A549 (cell line): ENCODE measurements around the gene RGS2. TPM values are rescaled to one million over a fixed set of nuclear protein-coding genes. Genes with fewer than 3 reads are reported as not detected.

Experiments
- ATAC-seq, 2 experiments: fragments of 200-7000 bp in 1 of 2; fragments of >200 bp in 1 of 2; cut with Nextera tagmentation in 1 of 2; cut with Tn5 transposase in 1 of 2; 3 replicates each; pipeline versions ENCODE4 v1.8.0 to v1.9.1; 2018 to 2020; ENCODE audit warnings: mild to moderate bottlenecking in 1 of 2, moderate library complexity in 1 of 2
- CTCF ChIA-PET: fragments of 300-600 bp; sonication (Branson Sonifier 250); formaldehyde crosslinking; extraction: SDS; loops from one replicate; lab custom pipeline; 2021; ENCODE audit warnings: antibody characterized with exemption, inconsistent platforms; lab: Yijun Ruan, JAX
- POLR2A ChIA-PET: fragments of 350-600 bp; formaldehyde crosslinking; extraction: SDS; loops from one replicate; lab custom pipeline; 2021; ENCODE audit warnings: antibody characterized with exemption, inconsistent platforms; lab: Yijun Ruan, JAX
- DNase-seq, 2 experiments: peaks; one replicate each; pipeline versions ENCODE4 v3.0.0 to v3.0.0-alpha.2; 2011 to 2016; ENCODE audit warnings: low read depth in 1 of 2, low spot score in 1 of 2
- FAIRE-seq: peaks from 2 replicates; lab custom pipeline; 2011; peaks lifted over from hg19 to GRCh38; lab: Jason Lieb, UNC
- H3K27ac ChIP-seq, 2 experiments: fragments of >200 bp; sonication (Bioruptor Twin); formaldehyde crosslinking; 3 replicates each; pipeline ENCODE4 v1.5.1; 2016 to 2017
- H3K4me1 ChIP-seq: fragments of >200 bp; sonication (Bioruptor Twin); formaldehyde crosslinking; 3 replicates; pipeline ENCODE4 v1.6.1; 2016
- H3K4me2 ChIP-seq: fragments of >200 bp; sonication (Bioruptor Twin); formaldehyde crosslinking; 3 replicates; pipeline ENCODE4 v1.6.1; 2016
- H3K4me3 ChIP-seq: fragments of >200 bp; sonication (Bioruptor Twin); formaldehyde crosslinking; 3 replicates; pipeline ENCODE4 v1.5.1; 2016
- H3K9me3 ChIP-seq: fragments of >200 bp; sonication (Bioruptor Twin); formaldehyde crosslinking; 3 replicates; pipeline ENCODE4 v1.6.1; 2016
- BHLHE40 ChIP-seq: IDR thresholded peaks from 2 replicates; pipeline ENCODE4 v1.6.1; 2012; ENCODE audit warnings: low read depth, low read length, inconsistent platforms
- CBX8 ChIP-seq: fragments of 200-600 bp; sonication (generic); IDR thresholded peaks from 2 replicates; pipeline ENCODE4 v1.6.1; 2016
- CHD2 ChIP-seq: fragments of 150-350 bp; IDR thresholded peaks from 2 replicates; pipeline ENCODE4 v1.6.1; 2014; ENCODE audit warnings: low read length; ENCODE audit not compliant: partially characterized antibody
- CHD4 ChIP-seq: fragments of 200-600 bp; sonication (generic); IDR thresholded peaks from 2 replicates; pipeline ENCODE4 v1.6.1; 2016; ENCODE audit warnings: antibody characterized with exemption, mild to moderate bottlenecking, borderline replicate concordance
- FOSB ChIP-seq: fragments of 250-450 bp; sonication (Bioruptor Pico); IDR thresholded peaks from 2 replicates; pipeline ENCODE4 v1.5.0; 2020; ENCODE audit warnings: mild to moderate bottlenecking, moderate library complexity
- FOSL2 ChIP-seq, 2 experiments: fragments of 450-650 bp in 1 of 2; fragments of >200 bp in 1 of 2; sonication (Bioruptor Twin) in 1 of 2; formaldehyde crosslinking; IDR thresholded peaks; 2 replicates each; pipeline versions ENCODE4 v1.5.0 to v1.6.1; 2016 to 2020; ENCODE audit warnings: mild to moderate bottlenecking in 1 of 2, moderate library complexity in 1 of 2
- HEYL ChIP-seq: fragments of 250-450 bp; sonication (Bioruptor Pico); IDR thresholded peaks from 2 replicates; pipeline ENCODE4 v1.8.0; 2021; ENCODE audit warnings: mild to moderate bottlenecking, moderate library complexity
- HOXA7 ChIP-seq: fragments of 250-450 bp; sonication (Bioruptor Pico); IDR thresholded peaks from 2 replicates; pipeline ENCODE4 v1.5.0; 2020; ENCODE audit warnings: mild to moderate bottlenecking, moderate library complexity
- JUN ChIP-seq, 2 experiments: fragments of >200 bp; sonication (Bioruptor Twin); formaldehyde crosslinking; IDR thresholded peaks; 2 replicates in 1 of 2; 3 replicates in 1 of 2; pipeline ENCODE4 v1.6.1; 2016 to 2017
- KDM1A ChIP-seq: fragments of 200-600 bp; sonication (generic); IDR thresholded peaks from 2 replicates; pipeline ENCODE4 v1.6.1; 2016; ENCODE audit warnings: low read depth, mild to moderate bottlenecking
- MAFK ChIP-seq: fragments of 450-650 bp; IDR thresholded peaks from 2 replicates; pipeline ENCODE4 v1.6.1; 2014; ENCODE audit not compliant: partially characterized antibody
- MAZ ChIP-seq: fragments of 150-350 bp; IDR thresholded peaks from 2 replicates; pipeline ENCODE4 v1.6.1; 2014; ENCODE audit warnings: antibody characterized with exemption, low read depth, low read length, borderline replicate concordance
- REST ChIP-seq: fragments of 200-600 bp; sonication (generic); IDR thresholded peaks from 2 replicates; pipeline ENCODE4 v1.6.1; 2016; ENCODE audit warnings: antibody characterized with exemption, mild to moderate bottlenecking, moderate library complexity
- RFX5 ChIP-seq: fragments of 450-650 bp; IDR thresholded peaks from 2 replicates; pipeline ENCODE4 v1.7.1; 2014; ENCODE audit warnings: antibody characterized with exemption, mild to moderate bottlenecking, moderate library complexity
- SMC3 ChIP-seq: fragments of >200 bp; sonication (Bioruptor Twin); formaldehyde crosslinking; IDR thresholded peaks from 3 replicates; pipeline ENCODE4 v1.6.1; 2018; ENCODE audit warnings: inconsistent platforms
- TFCP2L1 ChIP-seq: fragments of 250-450 bp; sonication (Bioruptor Pico); IDR thresholded peaks from 2 replicates; pipeline ENCODE4 v1.5.0; 2021; ENCODE audit warnings: mild to moderate bottlenecking
- ZFP36 ChIP-seq: fragments of 450-650 bp; IDR thresholded peaks from 2 replicates; pipeline ENCODE4 v1.6.1; 2014; ENCODE audit warnings: borderline replicate concordance; ENCODE audit not compliant: partially characterized antibody
- ZNF302 ChIP-seq: fragments of 250-450 bp; sonication (Bioruptor Pico); IDR thresholded peaks from 2 replicates; pipeline ENCODE4 v1.9.0; 2021; ENCODE audit warnings: inconsistent platforms, mild to moderate bottlenecking, moderate library complexity
- WGBS: methylation state at CpG from one replicate; pipeline ENCODE4 v1.1.6; 2017; ENCODE audit errors: missing lambda C conversion rate; 5-methylcytosine and 5-hydroxymethylcytosine counted together
- polyA plus RNA-seq, 4 experiments: library from polyadenylated mRNA; depleted of rRNA in 3 of 4; stranded (reverse); fragments of >200 nt; fragmentation: RNase III in 1 of 4; extraction: RNeasy Plus Mini Kit Qiagen cat#74134 plus additional on column Dnase treatment in 1 of 4; gene quantifications; 2 replicates in 3 of 4; 3 replicates in 1 of 4; pipeline ENCODE4 v1.2.3, GENCODE V29; 2011 to 2017
- TF ChIP-seq, protein P1 (sequence below): IDR thresholded peaks from 2 replicates; pipeline ENCODE4 v1.6.1; 2012; ENCODE audit warnings: low read depth, borderline replicate concordance
- TF ChIP-seq, protein P2 (sequence below): IDR thresholded peaks from 2 replicates; pipeline ENCODE4 v1.6.1; 2012

The RGS2 gene
- polyA plus RNA-seq, 2 of the 4 experiments (the other 2 are of a cell fraction), result 20.1 to 26.5 TPM

- no peak for FAIRE-seq
- CTCF ChIA-PET, result interaction anchor here (1.4 to 8.2 kb wide), 2 partner anchors 205 to 206 kb away, joined by 6 to 85 read pairs; no protein-coding TSS in a partner anchor
- POLR2A ChIA-PET, result interaction anchor here (0.6 kb wide), 1 partner anchor 94 kb away, joined by 3 read pairs; no protein-coding TSS in a partner anchor
Observed at GRCh38 chr1:192812420-192813209, 3.8 kb downstream of the RGS2 start.

DNA sequence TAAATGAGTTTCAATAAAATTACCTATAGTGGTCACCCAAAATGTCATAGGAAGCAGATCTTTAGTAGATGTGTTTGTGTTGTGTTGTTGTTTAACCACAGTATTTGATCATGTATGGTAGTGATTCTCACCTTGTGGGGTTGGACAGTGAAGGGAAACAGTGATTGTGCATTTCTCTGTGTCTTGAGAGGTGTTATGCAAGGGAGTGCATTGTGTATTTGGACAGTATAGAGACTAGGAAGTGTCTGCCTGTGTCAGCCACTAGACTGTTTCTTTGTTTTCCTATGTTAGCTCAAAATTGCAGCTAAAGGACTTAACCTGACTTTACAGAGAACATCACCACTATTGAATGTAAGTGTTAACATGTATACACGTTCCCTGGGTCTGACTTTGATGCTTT is 6.0 kb downstream of the RGS2 start:
- CTCF ChIA-PET, result interaction anchor here (1.5 kb wide), 1 partner anchor 9 kb away, joined by 6 read pairs; no protein-coding TSS in a partner anchor
- Histone ChIP-seq H3K4me3 (no peak overlapping the region), H3K9me3 (no peaks in the 10 kb centered on the region), H3K4me2 (no peak overlapping the region), H3K27ac (no peak overlapping the region), H3K4me1 (peaks cover 18% of the 10 kb centered on the region; the same call in 1 of the 3 replicates)
- 23% methylated on average over 1 of the region's 1 CpG for WGBS
- no peak for DNase-seq
- ATAC-seq, result no peak; a peak in 1 of 6 replicates
- FAIRE-seq, result no peak
- TF ChIP-seq MAZ, result no peak
- TF ChIP-seq JUN (IDR thresholded peaks at IDR 0.05), result no peak
- TF ChIP-seq, protein P1, sequence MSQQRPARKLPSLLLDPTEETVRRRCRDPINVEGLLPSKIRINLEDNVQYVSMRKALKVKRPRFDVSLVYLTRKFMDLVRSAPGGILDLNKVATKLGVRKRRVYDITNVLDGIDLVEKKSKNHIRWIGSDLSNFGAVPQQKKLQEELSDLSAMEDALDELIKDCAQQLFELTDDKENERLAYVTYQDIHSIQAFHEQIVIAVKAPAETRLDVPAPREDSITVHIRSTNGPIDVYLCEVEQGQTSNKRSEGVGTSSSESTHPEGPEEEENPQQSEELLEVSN, result no peak
- TF ChIP-seq HOXA7 (CRISPR knock-in tag), result no peak
- no peak for TF ChIP-seq FOSL2 (IDR thresholded peaks at IDR 0.05)
- TF ChIP-seq FOSL2 (CRISPR knock-in tag; IDR thresholded peaks at IDR 0.05), result no peak
- TF ChIP-seq BHLHE40, result no peak
- no peak for TF ChIP-seq ZFP36
- no peak for TF ChIP-seq CBX8
- no peak for TF ChIP-seq CHD2
- TF ChIP-seq RFX5, result no peak
- no peak for TF ChIP-seq MAFK
- no peak for TF ChIP-seq HEYL
- no peak for TF ChIP-seq KDM1A
- TF ChIP-seq SMC3, result no peak
- no peak for TF ChIP-seq FOSB (CRISPR knock-in tag)
- no peak for TF ChIP-seq ZNF302 (CRISPR knock-in tag)
- TF ChIP-seq, protein P2, sequence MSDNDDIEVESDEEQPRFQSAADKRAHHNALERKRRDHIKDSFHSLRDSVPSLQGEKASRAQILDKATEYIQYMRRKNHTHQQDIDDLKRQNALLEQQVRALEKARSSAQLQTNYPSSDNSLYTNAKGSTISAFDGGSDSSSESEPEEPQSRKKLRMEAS, result no peak
- POLR2A ChIA-PET, result no interaction called here

More at GRCh38 chr1:192812420-192813209, 3.8 kb downstream of the RGS2 start:
- 94% methylated on average over 3 of the region's 3 CpGs for WGBS
- no peak for TF ChIP-seq ZNF302 (CRISPR knock-in tag)
- peak; percentile 35; the same call in 1 of the 2 replicates for TF ChIP-seq REST
- peak; percentile 17; the same call in 1 of the 2 replicates for TF ChIP-seq TFCP2L1 (CRISPR knock-in tag)
- TF ChIP-seq CHD4, result no peak
- no peak for DNase-seq
- Histone ChIP-seq H3K27ac (no peak overlapping the region), H3K4me1 (peaks cover 24% of the 10 kb centered on the region), H3K4me2 (no peak overlapping the region), H3K4me3 (no peak overlapping the region), H3K9me3 (no peaks in the 10 kb centered on the region)
- ATAC-seq, result no peak
